ENCODE measurements around the gene DEGS1.

The DEGS1 gene

GRCh38 chr1:224217655-224218623 lies 34.9 kb downstream of the DEGS1 start:
- no peak for DNase-seq

DNA sequence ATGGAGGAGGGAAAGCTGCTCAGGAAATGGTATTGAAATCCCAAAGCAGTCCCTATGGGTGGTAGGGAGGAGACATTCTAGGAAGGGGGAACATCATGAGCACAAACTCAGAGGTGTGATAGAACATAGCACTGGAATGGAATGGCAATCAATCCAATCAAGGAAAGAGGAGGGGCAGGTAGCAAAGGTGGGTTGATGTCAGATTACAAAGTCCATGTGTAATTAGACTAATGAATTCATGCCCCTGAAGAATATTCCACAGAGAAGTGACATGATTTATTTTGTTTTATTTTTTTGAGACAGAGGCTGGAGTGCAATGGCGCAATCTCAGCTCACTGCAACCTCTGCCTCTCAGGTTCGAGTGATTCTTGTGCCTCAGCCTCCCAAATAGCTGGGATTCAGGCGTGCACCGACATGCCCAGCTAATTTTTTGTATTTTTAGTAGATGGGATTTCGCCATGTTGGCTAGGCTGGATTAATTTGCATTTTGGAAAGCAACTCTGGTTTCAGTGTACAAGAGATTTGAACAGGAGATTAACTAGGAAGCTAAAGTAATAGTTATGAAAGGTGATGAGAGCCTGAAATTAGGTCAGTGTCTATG lies 36.1 kb downstream of the DEGS1 start:
- no peak for DNase-seq

DNA sequence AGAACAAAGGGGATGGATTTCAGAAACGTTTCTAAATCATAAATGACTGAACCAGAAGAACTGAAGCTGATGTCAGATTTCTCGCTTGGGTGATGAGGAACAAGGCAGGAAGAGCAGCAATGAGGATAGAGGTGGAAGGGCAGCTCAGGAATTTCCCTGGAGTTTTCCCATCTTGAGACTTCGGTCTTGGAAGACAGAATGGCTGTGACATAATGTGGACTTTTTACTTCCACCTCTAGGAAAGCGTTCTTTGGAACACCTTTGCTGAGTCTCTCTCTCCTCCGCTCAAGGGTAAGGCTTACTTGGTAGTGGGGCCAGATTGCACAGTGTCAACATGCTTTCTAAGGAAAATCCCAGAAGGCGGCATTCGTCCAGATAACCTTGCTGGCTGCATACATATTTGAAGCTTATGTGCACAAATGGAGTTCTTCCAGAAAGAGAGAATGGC lies 36.6 kb downstream of the DEGS1 start:
- DNase-seq = no peak

- DNase-seq = no peak
Measured at GRCh38 chr1:224223819-224224714, 41.0 kb downstream of the DEGS1 start.

GRCh38 chr1:224226849-224227502 lies 43.9 kb downstream of the DEGS1 start:
- no peak for DNase-seq

DNA sequence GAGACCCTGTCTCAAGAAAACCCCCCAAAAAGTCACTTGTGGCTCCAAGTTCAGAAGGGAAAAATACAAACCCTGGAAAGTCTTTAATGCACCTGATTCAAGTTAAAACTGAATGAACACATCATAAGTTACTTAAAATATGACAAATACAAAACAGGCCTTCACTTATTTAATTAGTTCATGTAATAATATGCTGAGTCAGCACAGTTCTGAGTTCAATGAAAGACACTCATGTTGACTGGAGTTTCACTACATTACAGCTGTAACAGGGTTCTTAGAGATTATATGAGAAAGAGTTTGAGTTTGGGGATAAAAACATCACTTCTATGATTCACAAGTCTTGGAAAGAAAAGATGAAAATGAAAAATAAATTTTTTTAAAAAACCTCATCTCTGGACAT lies 51.0 kb downstream of the DEGS1 start:
- no peak for DNase-seq

- DNase-seq = no peak
Measured at GRCh38 chr1:224235813-224236493, 52.9 kb downstream of the DEGS1 start.

GRCh38 chr1:224237119-224237881 lies 54.3 kb downstream of the DEGS1 start:
- DNase-seq = no peak

- no peak for DNase-seq
Measured at GRCh38 chr1:224238212-224238611, 55.2 kb downstream of the DEGS1 start.

GRCh38 chr1:224238756-224239155 lies 55.7 kb downstream of the DEGS1 start:
- no peak for DNase-seq

Data from NCI-H226 (cell line).